Tibial artery (tissue), 4 donors: ENCODE data around the gene THSD7A.

Experiments used
- DNase-seq, 2 donors: peaks; one replicate each; pipeline ENCODE4 v3.0.0-alpha.2; 2019
- H3K27ac ChIP-seq, 2 donors: fragments of 200-600 bp; sonication (generic) in 1 of 2; 1 replicate in 1 of 2; 2 replicates in 1 of 2; pipeline ENCODE4 v1.5.1; 2018 to 2019; ENCODE audit warnings: mild to moderate bottlenecking in 1 of 2
- H3K27me3 ChIP-seq, 2 donors: fragments of 200-600 bp; sonication (generic) in 1 of 2; one replicate each; pipeline versions ENCODE4 v1.5.1 to v1.6.0; 2016 to 2019
- H3K36me3 ChIP-seq, 3 donors: fragments of 200-600 bp; sonication (generic) in 2 of 3; one replicate each; pipeline ENCODE4 v1.5.1; 2016 to 2019; ENCODE audit warnings: mild to moderate bottlenecking in 2 of 3
- H3K4me1 ChIP-seq, 4 donors: fragments of 200-600 bp; sonication (generic) in 2 of 4; 1 replicate in 3 of 4; 2 replicates in 1 of 4; pipeline ENCODE4 v1.5.1; 2016 to 2019
- H3K4me3 ChIP-seq, 2 donors: fragments of 200-600 bp; sonication (generic) in 1 of 2; 1 replicate in 1 of 2; 2 replicates in 1 of 2; pipeline ENCODE4 v1.5.1; 2018 to 2019; ENCODE audit warnings: mild to moderate bottlenecking in 2 of 2
- H3K9me3 ChIP-seq, 3 donors: fragments of 200-600 bp; sonication (generic) in 1 of 3; one replicate each; pipeline ENCODE4 v1.5.1; 2016 to 2019
- intact Hi-C: fragments of 100-400 bp; cut with DNase I; formaldehyde crosslinking; loops from one replicate; pipeline ENCODE4 v1.15.0; 2023; ENCODE audit warnings: low total_unique reads
- TF ChIP-seq, protein P1 (sequence below), 2 experiments: fragments of 200-600 bp in 1 of 2; fragments of 450-650 bp in 1 of 2; IDR thresholded peaks; one replicate each; pipeline ENCODE4 v1.5.1; 2017 to 2019; ENCODE audit warnings: antibody characterized with exemption in 2 of 2, mild to moderate bottlenecking in 1 of 2, moderate library complexity in 1 of 2

The THSD7A gene

DNA sequence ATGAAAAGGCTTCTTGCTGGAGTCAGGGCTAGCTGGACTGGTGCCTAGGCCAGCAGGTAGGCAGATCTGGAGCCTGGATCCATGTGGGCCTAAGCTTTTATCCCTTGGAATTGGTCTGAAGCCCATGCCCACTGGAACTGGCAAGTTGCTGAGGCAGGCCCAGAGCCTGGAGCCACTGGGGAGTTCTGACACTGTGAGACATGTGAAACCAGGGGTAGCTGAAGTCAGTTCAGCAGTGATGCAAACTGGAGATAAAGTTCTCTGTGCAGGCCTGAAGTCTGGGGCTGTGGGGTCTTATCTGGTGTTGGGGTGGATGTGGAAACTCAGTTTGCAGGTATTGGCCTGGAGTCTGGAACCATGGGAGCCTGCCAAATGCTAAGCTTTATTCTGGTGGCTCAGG lies 9.7 kb upstream of the THSD7A start:
- H3K36me3 ChIP-seq, result no peaks in the 10 kb centered on the region
- no peaks in the 10 kb centered on the region for H3K27me3 ChIP-seq
- intact Hi-C loops, result no loop called here
- TF ChIP-seq, protein P1, sequence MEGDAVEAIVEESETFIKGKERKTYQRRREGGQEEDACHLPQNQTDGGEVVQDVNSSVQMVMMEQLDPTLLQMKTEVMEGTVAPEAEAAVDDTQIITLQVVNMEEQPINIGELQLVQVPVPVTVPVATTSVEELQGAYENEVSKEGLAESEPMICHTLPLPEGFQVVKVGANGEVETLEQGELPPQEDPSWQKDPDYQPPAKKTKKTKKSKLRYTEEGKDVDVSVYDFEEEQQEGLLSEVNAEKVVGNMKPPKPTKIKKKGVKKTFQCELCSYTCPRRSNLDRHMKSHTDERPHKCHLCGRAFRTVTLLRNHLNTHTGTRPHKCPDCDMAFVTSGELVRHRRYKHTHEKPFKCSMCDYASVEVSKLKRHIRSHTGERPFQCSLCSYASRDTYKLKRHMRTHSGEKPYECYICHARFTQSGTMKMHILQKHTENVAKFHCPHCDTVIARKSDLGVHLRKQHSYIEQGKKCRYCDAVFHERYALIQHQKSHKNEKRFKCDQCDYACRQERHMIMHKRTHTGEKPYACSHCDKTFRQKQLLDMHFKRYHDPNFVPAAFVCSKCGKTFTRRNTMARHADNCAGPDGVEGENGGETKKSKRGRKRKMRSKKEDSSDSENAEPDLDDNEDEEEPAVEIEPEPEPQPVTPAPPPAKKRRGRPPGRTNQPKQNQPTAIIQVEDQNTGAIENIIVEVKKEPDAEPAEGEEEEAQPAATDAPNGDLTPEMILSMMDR (IDR thresholded peaks at IDR 0.05), result no peak
- no peaks in the 10 kb centered on the region for H3K4me1 ChIP-seq
- DNase-seq, result no peak
- H3K27ac ChIP-seq, result no peak overlapping the region
- no peak overlapping the region for H3K4me3 ChIP-seq
- no peaks in the 10 kb centered on the region for H3K9me3 ChIP-seq

DNA sequence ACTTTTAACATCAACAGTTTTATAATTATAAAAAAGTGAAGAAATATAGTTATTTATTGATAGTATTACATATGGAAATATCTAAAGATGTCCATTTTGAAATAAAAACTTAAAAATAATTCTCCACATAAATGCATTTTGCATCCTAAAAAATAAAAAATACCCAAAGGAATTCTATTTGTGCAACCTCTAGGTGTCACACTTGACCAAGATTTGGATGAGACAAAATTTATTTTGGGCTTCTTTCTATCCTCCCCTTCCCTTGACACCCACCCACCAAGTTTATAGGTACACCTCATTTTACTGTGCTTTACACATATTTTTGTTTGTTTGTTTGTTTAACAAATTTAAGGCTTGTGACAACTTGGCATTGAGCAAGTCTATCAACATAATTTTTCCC lies 3.3 kb upstream of the THSD7A start:
- intact Hi-C loops, result no loop called here
- DNase-seq, result no peak

DNA sequence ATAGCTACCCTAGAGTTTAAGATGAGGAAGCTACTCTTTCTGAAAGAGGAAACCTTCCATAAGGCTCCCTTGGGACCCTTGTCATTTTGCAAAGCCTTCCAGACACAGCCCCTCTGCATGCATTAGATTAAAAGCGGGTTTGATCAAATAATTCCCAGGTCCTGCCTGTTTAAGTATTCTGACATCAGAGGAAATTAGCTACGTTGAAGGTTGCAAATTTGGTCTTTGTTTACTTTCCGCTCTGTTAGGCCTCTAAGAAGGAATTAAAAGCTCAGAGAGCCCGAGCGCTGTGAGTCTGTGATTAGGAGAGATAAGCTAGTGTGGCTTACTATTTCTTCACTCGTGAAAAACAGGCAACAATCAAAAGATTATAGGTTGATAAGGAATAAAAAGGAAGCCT lies 1.4 kb upstream of the THSD7A start:
- H3K36me3 ChIP-seq, result no peaks in the 10 kb centered on the region
- intact Hi-C loops, result no loop called here
- no peak overlapping the region for H3K27ac ChIP-seq

More for the DNA sequence above, 3.3 kb upstream of the THSD7A start:
- Histone ChIP-seq H3K36me3 (no peaks in the 10 kb centered on the region), H3K27me3 (no peaks in the 10 kb centered on the region), H3K27ac (no peak overlapping the region), H3K9me3 (peaks cover 0 to 6% (median 0%) of the 10 kb centered on the region in 3 donors), H3K4me1 (peaks cover 0 to 14% (median 4%) of the 10 kb centered on the region in 4 donors), H3K4me3 (no peak overlapping the region)
- TF ChIP-seq, protein P1 (IDR thresholded peaks at IDR 0.05), result peak in 1 of 2 experiments; percentile 5

DNA sequence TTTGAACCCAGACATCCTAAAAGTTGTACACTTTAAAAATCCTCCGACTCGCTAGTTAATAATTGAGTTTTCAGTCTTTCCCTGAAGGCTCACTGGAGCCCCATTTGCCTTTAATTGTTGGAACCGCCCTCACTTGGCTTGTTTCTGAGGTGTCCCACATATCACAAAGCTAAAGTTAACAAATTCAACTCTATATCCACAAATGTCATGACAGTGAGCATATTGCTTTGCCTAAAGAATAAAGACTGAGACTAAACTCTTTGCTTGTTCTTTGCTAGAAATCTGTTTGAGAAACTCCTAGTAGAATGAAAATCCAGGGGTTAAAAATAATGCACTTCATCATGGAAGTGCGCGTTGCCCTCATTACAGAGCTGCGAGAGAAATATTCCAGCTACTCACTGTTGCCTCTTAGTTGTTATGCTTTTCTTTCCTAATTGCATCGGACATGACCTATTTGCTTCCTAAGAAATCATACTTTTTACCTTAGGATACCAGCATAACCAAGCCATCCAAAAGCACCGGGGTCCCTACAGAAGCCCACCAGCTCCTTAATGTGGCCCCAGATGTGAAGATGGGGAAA lies 752 bp downstream of the THSD7A start:
- Histone ChIP-seq H3K9me3 (peaks cover 0 to 3% (median 0%) of the 10 kb centered on the region in 3 donors), H3K4me1 (peaks cover 0 to 14% (median 4%) of the 10 kb centered on the region in 4 donors), H3K27me3 (no peaks in the 10 kb centered on the region), H3K36me3 (no peaks in the 10 kb centered on the region), H3K4me3 (peak overlapping the region; percentile 42 to 58), H3K27ac (peak overlapping the region in 1 of 2 donors; percentile 26)
- DNase-seq, result no peak
- intact Hi-C loops, result no loop called here
- TF ChIP-seq, protein P1 (IDR thresholded peaks at IDR 0.05), result no peak

More for the DNA sequence above, 1.4 kb upstream of the THSD7A start:
- no peak overlapping the region for H3K4me3 ChIP-seq
- peaks cover 0 to 14% (median 4%) of the 10 kb centered on the region in 4 donors for H3K4me1 ChIP-seq
- no peaks in the 10 kb centered on the region for H3K27me3 ChIP-seq
- DNase-seq, result no peak
- H3K9me3 ChIP-seq, result peaks cover 0 to 6% (median 0%) of the 10 kb centered on the region in 3 donors
- TF ChIP-seq, protein P1 (IDR thresholded peaks at IDR 0.05), result no peak

DNA sequence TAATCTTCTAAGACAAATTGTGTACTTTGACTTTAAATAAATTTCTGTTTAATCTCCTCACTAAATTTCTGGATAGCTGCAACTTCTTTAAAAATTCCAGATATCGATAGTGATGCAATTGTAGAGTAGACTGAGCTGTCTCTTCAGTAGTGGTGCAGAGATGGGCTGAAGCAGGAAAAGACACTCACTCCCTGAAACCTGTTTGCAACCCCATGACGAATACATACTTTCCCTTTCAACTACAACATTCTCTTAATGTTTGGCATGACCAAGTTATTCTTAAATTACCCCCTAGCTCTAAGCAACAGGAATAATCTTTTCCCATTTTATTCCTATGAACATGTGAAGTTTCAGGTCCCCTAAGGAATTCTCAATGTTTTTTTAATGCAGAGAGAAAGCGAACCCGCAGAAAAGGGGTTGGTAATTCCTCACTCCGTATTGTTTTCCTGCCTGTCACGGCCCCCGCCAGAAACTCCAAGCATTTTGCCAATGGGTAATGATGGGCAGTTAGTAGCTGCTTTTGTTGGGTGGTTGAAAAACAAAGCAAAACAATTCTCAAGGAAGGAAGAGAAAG lies 1.3 kb downstream of the THSD7A start:
- Histone ChIP-seq H3K4me1 (peaks cover 0 to 14% (median 4%) of the 10 kb centered on the region in 4 donors), H3K27me3 (no peaks in the 10 kb centered on the region), H3K9me3 (no peaks in the 10 kb centered on the region), H3K4me3 (peak overlapping the region; percentile 42 to 58), H3K27ac (peak overlapping the region in 1 of 2 donors; percentile 26), H3K36me3 (no peaks in the 10 kb centered on the region)
- no peak for DNase-seq
- TF ChIP-seq, protein P1 (IDR thresholded peaks at IDR 0.05), result no peak
- intact Hi-C loops, result no loop called here
